Ectodermal cell (in vitro differentiated cells): ENCODE measurements around the gene SMURF1.

Experiments used
- H3K27ac ChIP-seq: 2 replicates; pipeline ENCODE4 v1.7.0; 2013; ENCODE audit warnings: mild to moderate bottlenecking, low read depth, low read length; ENCODE audit not compliant: insufficient read depth, poor library complexity, severe bottlenecking
- H3K27me3 ChIP-seq: 2 replicates; pipeline ENCODE4 v1.7.0; 2013; ENCODE audit warnings: mild to moderate bottlenecking, low read length; ENCODE audit not compliant: insufficient read depth, control insufficient read depth, poor library complexity, severe bottlenecking
- H3K36me3 ChIP-seq: one replicate; pipeline ENCODE4 v1.7.0; 2013; ENCODE audit warnings: low read length; ENCODE audit not compliant: control insufficient read depth, insufficient read depth
- H3K4me1 ChIP-seq: one replicate; pipeline ENCODE4 v1.7.0; 2013; ENCODE audit warnings: low read length; ENCODE audit not compliant: control insufficient read depth, insufficient read depth
- H3K4me3 ChIP-seq: 2 replicates; pipeline ENCODE4 v1.7.0; 2013; ENCODE audit warnings: low read depth, low read length, control low read depth; ENCODE audit not compliant: insufficient read depth
- H3K9me3 ChIP-seq: 2 replicates; pipeline ENCODE4 v1.7.0; 2013; ENCODE audit warnings: mild to moderate bottlenecking, low read length, moderate library complexity; ENCODE audit not compliant: control insufficient read depth
- WGBS, 2 experiments: methylation state at CpG; one replicate each; pipeline ENCODE4 v1.1.7; 2013; ENCODE audit warnings: missing lambda C conversion rate in 2 of 2; 5-methylcytosine and 5-hydroxymethylcytosine counted together

Gene SMURF1

GRCh38 chr7:99032928-99033327, 111.0 kb downstream of the SMURF1 start:
- Histone ChIP-seq H3K4me1 (peaks cover under 1% of the 10 kb centered on the region), H3K9me3 (no peaks in the 10 kb centered on the region), H3K27me3 (no peaks in the 10 kb centered on the region), H3K36me3 (peaks cover 49% of the 10 kb centered on the region), H3K4me3 (no peak overlapping the region), H3K27ac (no peak overlapping the region)
- 92 to 95% methylated on average over 15 of the region's 15 CpGs for WGBS, 2 experiments

- no peak overlapping the region for H3K27ac ChIP-seq
- peaks cover 5% of the 10 kb centered on the region for H3K4me1 ChIP-seq
- peaks cover 49% of the 10 kb centered on the region for H3K36me3 ChIP-seq
- no peaks in the 10 kb centered on the region for H3K9me3 ChIP-seq
- 89 to 96% methylated on average over 7 of the region's 7 CpGs for WGBS, 2 experiments
- no peaks in the 10 kb centered on the region for H3K27me3 ChIP-seq
- H3K4me3 ChIP-seq, result no peak overlapping the region
These were observed 112.4 kb downstream of the SMURF1 start for GRCh38 chr7:99031496-99031895.

- no peaks in the 10 kb centered on the region for H3K27me3 ChIP-seq
- H3K36me3 ChIP-seq, result peaks cover 49% of the 10 kb centered on the region
- 95 to 97% methylated on average over 5 of the region's 5 CpGs for WGBS, 2 experiments
- no peak overlapping the region for H3K4me3 ChIP-seq
- H3K9me3 ChIP-seq, result no peaks in the 10 kb centered on the region
- peaks cover 5% of the 10 kb centered on the region for H3K4me1 ChIP-seq
- no peak overlapping the region for H3K27ac ChIP-seq
These were observed 113.0 kb downstream of the SMURF1 start for GRCh38 chr7:99030951-99031350.

GRCh38 chr7:99030457-99030856, 113.5 kb downstream of the SMURF1 start:
- no peaks in the 10 kb centered on the region for H3K27me3 ChIP-seq
- H3K9me3 ChIP-seq, result no peaks in the 10 kb centered on the region
- peaks cover 44% of the 10 kb centered on the region for H3K36me3 ChIP-seq
- H3K4me3 ChIP-seq, result no peak overlapping the region
- H3K4me1 ChIP-seq, result peaks cover 5% of the 10 kb centered on the region
- 94 to 98% methylated on average over 6 of the region's 6 CpGs for WGBS, 2 experiments
- H3K27ac ChIP-seq, result no peak overlapping the region

- peaks cover 37% of the 10 kb centered on the region for H3K36me3 ChIP-seq
These were observed 114.2 kb downstream of the SMURF1 start for GRCh38 chr7:99029466-99030435.

GRCh38 chr7:99028261-99028973, 115.5 kb downstream of the SMURF1 start:
- Histone ChIP-seq H3K27me3 (no peaks in the 10 kb centered on the region), H3K9me3 (no peaks in the 10 kb centered on the region), H3K36me3 (peaks cover 33% of the 10 kb centered on the region), H3K27ac (peak overlapping the region; percentile 45), H3K4me1 (peaks cover 5% of the 10 kb centered on the region), H3K4me3 (no peak overlapping the region)
- 95 to 96% methylated on average over 27 of the region's 27 CpGs for WGBS, 2 experiments

More at GRCh38 chr7:99029466-99030435, 114.2 kb downstream of the SMURF1 start:
- no peaks in the 10 kb centered on the region for H3K9me3 ChIP-seq
- WGBS, 2 experiments, result 96% methylated on average over 9 of the region's 9 CpGs
- H3K4me3 ChIP-seq, result no peak overlapping the region
- H3K4me1 ChIP-seq, result peaks cover 5% of the 10 kb centered on the region
- no peaks in the 10 kb centered on the region for H3K27me3 ChIP-seq
- no peak overlapping the region for H3K27ac ChIP-seq

- H3K9me3 ChIP-seq, result no peaks in the 10 kb centered on the region
- no peak overlapping the region for H3K4me3 ChIP-seq
- peaks cover 33% of the 10 kb centered on the region for H3K36me3 ChIP-seq
- 88 to 90% methylated on average over 20 of the region's 20 CpGs for WGBS, 2 experiments
- peaks cover 5% of the 10 kb centered on the region for H3K4me1 ChIP-seq
- no peaks in the 10 kb centered on the region for H3K27me3 ChIP-seq
- no peak overlapping the region for H3K27ac ChIP-seq
These were observed 116.1 kb downstream of the SMURF1 start for GRCh38 chr7:99027841-99028240.

- peaks cover 33% of the 10 kb centered on the region for H3K36me3 ChIP-seq
These were observed 116.7 kb downstream of the SMURF1 start for GRCh38 chr7:99027241-99027640.

GRCh38 chr7:99024066-99024465, 119.8 kb downstream of the SMURF1 start:
- Histone ChIP-seq H3K4me3 (no peak overlapping the region), H3K4me1 (peaks cover 5% of the 10 kb centered on the region), H3K27ac (no peak overlapping the region), H3K9me3 (no peaks in the 10 kb centered on the region), H3K36me3 (peaks cover 9% of the 10 kb centered on the region), H3K27me3 (no peaks in the 10 kb centered on the region)

More at GRCh38 chr7:99027241-99027640, 116.7 kb downstream of the SMURF1 start:
- no peak overlapping the region for H3K27ac ChIP-seq
- H3K9me3 ChIP-seq, result no peaks in the 10 kb centered on the region
- 97 to 99% methylated on average over 3 of the region's 3 CpGs for WGBS, 2 experiments
- peaks cover 5% of the 10 kb centered on the region for H3K4me1 ChIP-seq
- H3K27me3 ChIP-seq, result no peaks in the 10 kb centered on the region
- no peak overlapping the region for H3K4me3 ChIP-seq

- WGBS, 2 experiments, result 92 to 94% methylated on average over 3 of the region's 3 CpGs
- peaks cover 3% of the 10 kb centered on the region for H3K36me3 ChIP-seq
- no peaks in the 10 kb centered on the region for H3K27me3 ChIP-seq
- no peak overlapping the region for H3K27ac ChIP-seq
- H3K9me3 ChIP-seq, result no peaks in the 10 kb centered on the region
- no peak overlapping the region for H3K4me3 ChIP-seq
- H3K4me1 ChIP-seq, result no peaks in the 10 kb centered on the region
These were observed 121.9 kb downstream of the SMURF1 start for GRCh38 chr7:99021941-99022560.
